ENCODE measurements around the gene PRAMEF10.
"Not testable (repeated sequence)": the region's sequence is repeated elsewhere in the genome, so short reads cannot be mapped to it uniquely, and the experiment has no call there.

Gene PRAMEF10

DNA sequence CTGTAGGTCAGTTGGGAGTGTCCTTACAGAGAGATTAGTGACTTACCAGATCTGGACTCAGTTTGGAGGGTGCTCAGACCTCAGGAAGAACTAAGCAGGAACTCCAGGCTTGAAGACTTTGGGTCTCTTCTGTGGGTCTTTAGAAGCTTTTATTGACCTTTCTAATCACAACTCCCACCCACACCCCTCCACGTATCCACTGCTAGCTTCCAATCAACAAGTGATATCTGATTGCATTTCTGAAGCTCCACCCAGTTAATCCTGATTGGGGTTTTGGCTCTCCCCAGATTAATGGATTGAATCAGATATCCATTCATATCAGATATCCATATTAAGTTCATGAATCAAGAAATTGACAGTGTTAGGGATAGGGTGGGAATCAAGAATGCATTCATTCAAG is at the start of gene PRAMEF10:
PRAMEF10 (minus strand) TSS at position 101 of the 400 bp plus-strand sequence. CDS start 2,423 bp downstream, outside the sequence.
- FAIRE-seq, result not testable (repeated sequence)

GRCh38 chr1:12947480-12947879 is 49.4 kb upstream of the PRAMEF10 start, which contains the start of gene PRAMEF6:
TSS of gene PRAMEF6 (minus strand) at chr1:12947580. CDS start at chr1:12942518, 5,062 bp downstream.
- FAIRE-seq, result not testable (repeated sequence)

- FAIRE-seq, result not testable (repeated sequence)
Measured at GRCh38 chr1:12924368-12924767, 26.3 kb upstream of the PRAMEF10 start.

- FAIRE-seq, result not testable (repeated sequence)
Measured at GRCh38 chr1:12921749-12922148, 23.7 kb upstream of the PRAMEF10 start.

DNA sequence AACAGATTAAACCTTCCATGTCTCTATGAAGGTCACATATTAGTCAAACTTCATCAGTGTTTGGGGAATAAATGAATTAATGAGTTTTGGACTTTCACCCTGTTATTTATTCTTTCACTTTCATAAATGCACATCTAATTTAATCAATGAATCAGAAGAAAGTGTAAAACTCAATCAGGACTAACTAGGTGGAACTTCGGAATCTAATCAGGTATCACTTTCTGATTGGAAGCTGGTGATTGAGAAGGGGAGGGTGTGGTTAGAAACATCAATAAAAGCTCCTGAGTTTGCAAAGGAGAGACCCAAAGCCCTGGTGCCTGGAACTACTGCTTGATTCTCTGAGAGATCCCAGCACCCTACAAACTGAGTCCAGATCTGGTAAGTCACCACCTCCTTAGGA is 18.2 kb upstream of the PRAMEF10 start, which contains the start of gene PRAMEF7:
PRAMEF7 (plus strand) TSS at position 301 of the 400 bp plus-strand sequence. CDS start 1,083 bp downstream, outside the sequence.
- not testable (repeated sequence) for FAIRE-seq

- not testable (repeated sequence) for FAIRE-seq
Measured at GRCh38 chr1:12903793-12904572, 5.9 kb upstream of the PRAMEF10 start.

- FAIRE-seq, result not testable (repeated sequence)
Measured at GRCh38 chr1:12899186-12899585, 1.1 kb upstream of the PRAMEF10 start.

- FAIRE-seq, result not testable (repeated sequence)
Measured at GRCh38 chr1:12886101-12886500, 12.0 kb downstream of the PRAMEF10 start, which contains the start of gene PRAMEF4. TSS of gene PRAMEF4 (minus strand) at chr1:12886201. CDS start at chr1:12883394, 2,807 bp downstream.

- not testable (repeated sequence) for FAIRE-seq
Measured at GRCh38 chr1:12878453-12878852, 19.6 kb downstream of the PRAMEF10 start.

DNA sequence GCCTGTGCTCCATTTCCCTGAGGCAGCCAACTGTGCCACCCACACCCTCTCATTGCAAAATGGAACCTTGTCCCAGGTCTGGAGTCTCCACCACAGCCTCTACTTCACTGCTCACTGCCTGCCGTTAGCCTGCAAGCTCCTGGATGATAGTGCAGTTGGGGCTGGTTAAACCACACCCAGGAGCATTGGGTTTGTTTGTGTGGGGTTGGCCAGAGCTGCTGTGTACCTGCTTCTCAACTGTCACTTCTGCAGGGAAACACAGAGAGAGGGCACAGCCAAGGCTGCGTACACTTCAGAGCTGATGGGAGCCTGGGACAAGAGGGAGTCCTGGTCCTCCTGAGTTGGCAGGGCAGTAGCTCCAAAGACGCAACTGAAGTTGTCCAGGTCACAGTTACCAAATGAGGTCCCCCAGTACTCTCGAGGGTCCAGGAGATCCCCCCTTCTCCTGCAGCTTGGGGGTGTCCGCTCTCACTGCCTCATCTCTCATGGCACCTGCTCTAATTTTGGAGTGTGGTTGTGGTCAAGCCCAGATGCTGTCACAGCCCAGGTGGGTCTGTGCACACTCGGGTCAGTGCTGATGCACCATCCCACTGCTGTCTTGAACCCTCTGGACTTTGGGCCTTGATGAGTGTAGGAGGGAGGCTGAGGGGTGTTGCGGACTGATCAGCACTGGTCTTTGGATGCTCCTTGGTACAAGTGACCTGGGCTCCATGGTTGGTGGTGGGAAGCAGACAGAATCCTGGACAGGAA is 34.8 kb downstream of the PRAMEF10 start:
- FAIRE-seq, result not testable (repeated sequence)

- FAIRE-seq, result not testable (repeated sequence)
Measured at GRCh38 chr1:12856786-12857185, 41.3 kb downstream of the PRAMEF10 start, which contains the start of gene PRAMEF2. TSS of gene PRAMEF2 (plus strand) at chr1:12857086. CDS start at chr1:12859010, 1,924 bp downstream.

- FAIRE-seq, result no peak
Measured at GRCh38 chr1:12851779-12852178, 46.3 kb downstream of the PRAMEF10 start.

GRCh38 chr1:12848620-12849019 is 49.5 kb downstream of the PRAMEF10 start, which contains the start of gene HNRNPCL1:
TSS of gene HNRNPCL1 (minus strand) at chr1:12848720. CDS start at chr1:12848289, 431 bp downstream.
- not testable (repeated sequence) for FAIRE-seq
